GM12891 (cell line): ENCODE results near the gene ETFDH.

ENCODE experiments used
- POLR2A ChIP-seq: IDR thresholded peaks from 2 replicates; pipeline ENCODE4 v1.6.1; 2011; ENCODE audit warnings: low read depth, low read length, control low read depth
- POLR2AphosphoS5 ChIP-seq: IDR thresholded peaks from 2 replicates; pipeline ENCODE4 v1.6.1; 2011; ENCODE audit warnings: low read depth, low read length, control low read depth
- SPI1 ChIP-seq: IDR thresholded peaks from 2 replicates; pipeline ENCODE4 v1.6.1; 2011; ENCODE audit warnings: low read depth, low read length, control low read depth

- TF ChIP-seq POLR2A (no peak), POLR2AphosphoS5 (no peak), SPI1 (no peak)
Observed at GRCh38 chr4:158756588-158756987, 84.5 kb downstream of the ETFDH start.
